HG03025 (cell line): ENCODE measurements around the gene TBL1XR1.
"Not testable (repeated sequence)": the region's sequence is repeated elsewhere in the genome, so short reads cannot be mapped to it uniquely, and the experiment has no call there.

Source experiments
- ATAC-seq: cut with Tn5 transposase; IDR thresholded peaks from one replicate; pipeline ENCODE4 v1.9.1; 2021; ENCODE audit warnings: mild to moderate bottlenecking, moderate library complexity; ENCODE audit not compliant: unreplicated experiment, low FRiP score

The TBL1XR1 gene

GRCh38 chr3:177186306-177186705 is 11.0 kb downstream of the TBL1XR1 start:
- ATAC-seq = no peak

GRCh38 chr3:177185035-177185574 is 12.2 kb downstream of the TBL1XR1 start:
- ATAC-seq = peak; percentile 24

- ATAC-seq = peak; percentile 91
These were observed 12.7 kb downstream of the TBL1XR1 start for GRCh38 chr3:177184602-177185001.

GRCh38 chr3:177182352-177182751 is 14.9 kb downstream of the TBL1XR1 start:
- ATAC-seq = no peak

- no peak for ATAC-seq
These were observed 15.9 kb downstream of the TBL1XR1 start for GRCh38 chr3:177181418-177181817.

- ATAC-seq = no peak
These were observed 16.8 kb downstream of the TBL1XR1 start for GRCh38 chr3:177180506-177180905.

GRCh38 chr3:177179281-177180067 is 17.8 kb downstream of the TBL1XR1 start:
- ATAC-seq = no peak

GRCh38 chr3:177177749-177178221 is 19.5 kb downstream of the TBL1XR1 start:
- ATAC-seq = no peak

- ATAC-seq = no peak
These were observed 22.6 kb downstream of the TBL1XR1 start for GRCh38 chr3:177174607-177175170.

GRCh38 chr3:177169936-177170722 is 27.2 kb downstream of the TBL1XR1 start:
- ATAC-seq = no peak

GRCh38 chr3:177168431-177168830 is 28.9 kb downstream of the TBL1XR1 start:
- ATAC-seq = no peak

- ATAC-seq = no peak
These were observed 34.5 kb downstream of the TBL1XR1 start for GRCh38 chr3:177162742-177163141.

- ATAC-seq = not testable (repeated sequence)
These were observed 35.7 kb downstream of the TBL1XR1 start for GRCh38 chr3:177161603-177162002.

- ATAC-seq = no peak
These were observed 38.8 kb downstream of the TBL1XR1 start for GRCh38 chr3:177158461-177158860.

- ATAC-seq = no peak
These were observed 39.8 kb downstream of the TBL1XR1 start for GRCh38 chr3:177157492-177157891.

GRCh38 chr3:177154733-177155132 is 42.5 kb downstream of the TBL1XR1 start:
- ATAC-seq = no peak

GRCh38 chr3:177150970-177151627 is 46.2 kb downstream of the TBL1XR1 start:
- peak; percentile 51 for ATAC-seq

- ATAC-seq = no peak
These were observed 46.9 kb downstream of the TBL1XR1 start for GRCh38 chr3:177150218-177150916.

GRCh38 chr3:177149106-177149505 is 48.2 kb downstream of the TBL1XR1 start:
- ATAC-seq = no peak

GRCh38 chr3:177147790-177148189 is 49.5 kb downstream of the TBL1XR1 start:
- ATAC-seq = no peak
